Endothelial cell of umbilical vein (primary cell): ENCODE results near the gene LST1. TPM values are rescaled to one million over a fixed set of nuclear protein-coding genes. Genes with fewer than 3 reads are reported as not detected.
A peak's percentile ranks its signal among the peaks of the same experiment; 100 is the strongest.

Experiments
- BruUV-seq: library from RNA; stranded (reverse); fragments of 400-500 nt; replicated peaks from 2 replicates; lab custom pipeline; 2021; lab: Mats Ljungman, UMichigan
- CTCF ChIA-PET: fragments of 300-600, 350-600 bp; sonication (Branson Sonifier 250); formaldehyde crosslinking; loops from one replicate; lab custom pipeline; 2021; ENCODE audit warnings: antibody characterized with exemption, inconsistent platforms; lab: Charles Lee
- POLR2A ChIA-PET: fragments of 300-600, 350-600 bp; sonication (Branson Sonifier 250); formaldehyde crosslinking; loops from one replicate; lab custom pipeline; 2021; ENCODE audit warnings: antibody characterized with exemption, inconsistent platforms; lab: Charles Lee
- DNase-seq: peaks from one replicate; pipeline ENCODE4 v3.0.0-alpha.2; 2011; ENCODE audit warnings: low read depth, low spot score
- FAIRE-seq: peaks from 2 replicates; lab custom pipeline; 2011; peaks lifted over from hg19 to GRCh38; lab: Jason Lieb, UNC
- H2AFZ ChIP-seq: 2 replicates; pipeline ENCODE4 v1.6.0; 2012; ENCODE audit warnings: low read depth, low read length, control low read depth, inconsistent platforms
- H3K27ac ChIP-seq: 2 replicates; pipeline ENCODE4 v1.5.1; 2011; ENCODE audit warnings: low read depth, mild to moderate bottlenecking, control low read depth, low read length, moderate library complexity; ENCODE audit not compliant: insufficient read depth
- H3K27me3 ChIP-seq, 2 experiments: 2 replicates each; pipeline versions ENCODE4 v1.6.0 to v1.6.1; 2011; ENCODE audit warnings: low read length in 2 of 2, mixed read lengths in 1 of 2; ENCODE audit not compliant: control insufficient read depth in 2 of 2, insufficient read depth in 2 of 2
- H3K36me3 ChIP-seq, 2 experiments: 2 replicates in 1 of 2; 3 replicates in 1 of 2; pipeline ENCODE4 v1.5.1; 2011; ENCODE audit warnings: low read length in 2 of 2, mild to moderate bottlenecking in 1 of 2, moderate library complexity in 1 of 2; ENCODE audit not compliant: control insufficient read depth in 2 of 2, insufficient read depth in 2 of 2; ENCODE audit errors: extremely low read depth in 1 of 2
- H3K4me1 ChIP-seq: 3 replicates; pipeline ENCODE4 v1.5.1; 2011; ENCODE audit warnings: mild to moderate bottlenecking, low read length; ENCODE audit not compliant: control insufficient read depth, insufficient read depth; ENCODE audit errors: extremely low read depth
- H3K4me2 ChIP-seq: 2 replicates; pipeline ENCODE4 v1.6.1; 2011; ENCODE audit warnings: low read length, control low read depth, mixed read lengths; ENCODE audit not compliant: insufficient read depth
- H3K4me3 ChIP-seq, 3 experiments: fragments of 200-600 bp in 1 of 3; sonication (generic), shearing (Covaris generic) in 1 of 3; replicated peaks in 1 of 3; 2 replicates each; pipeline ENCODE4 v1.5.1; 2011 to 2016; ENCODE audit warnings: control low read depth in 3 of 3, low read length in 3 of 3, mild to moderate bottlenecking in 2 of 3, inconsistent platforms in 1 of 3, low read depth in 1 of 3, moderate library complexity in 1 of 3; ENCODE audit not compliant: insufficient read depth in 1 of 3
- H3K79me2 ChIP-seq: 2 replicates; pipeline ENCODE4 v1.6.0; 2012; ENCODE audit warnings: low read length, inconsistent platforms; ENCODE audit not compliant: control insufficient read depth, insufficient read depth
- H3K9ac ChIP-seq: replicated peaks from 2 replicates; pipeline ENCODE3; 2011; ENCODE audit warnings: low read length, control low read depth; ENCODE audit not compliant: insufficient read depth; ENCODE audit errors: extremely low read depth
- H3K9me1 ChIP-seq: replicated peaks from 3 replicates; pipeline ENCODE4 v1.6.0; 2011; ENCODE audit warnings: mild to moderate bottlenecking, low read length; ENCODE audit not compliant: control insufficient read depth, insufficient read depth; ENCODE audit errors: extremely low read depth
- H3K9me3 ChIP-seq: replicated peaks from 2 replicates; pipeline ENCODE4 v1.5.1; 2012; ENCODE audit warnings: low read length, inconsistent platforms; ENCODE audit not compliant: control insufficient read depth, insufficient read depth
- H4K20me1 ChIP-seq: replicated peaks from 2 replicates; pipeline ENCODE3; 2011; ENCODE audit warnings: mild to moderate bottlenecking, low read length; ENCODE audit not compliant: control insufficient read depth, insufficient read depth; ENCODE audit errors: extremely low read depth
- EZH2 ChIP-seq: IDR thresholded peaks from 2 replicates; pipeline ENCODE4 v1.6.1; 2012; ENCODE audit warnings: borderline replicate concordance, low read depth, mild to moderate bottlenecking, moderate library complexity, low read length, inconsistent platforms; ENCODE audit not compliant: severe bottlenecking
- GATA2 ChIP-seq: IDR thresholded peaks from 2 replicates; pipeline ENCODE4 v1.7.0; 2011; ENCODE audit warnings: low read depth, mild to moderate bottlenecking, moderate library complexity, mixed read lengths, low read length; ENCODE audit not compliant: insufficient read length, insufficient read depth
- JUN ChIP-seq: IDR thresholded peaks from 2 replicates; pipeline ENCODE4 v1.6.1; 2011; ENCODE audit warnings: borderline replicate concordance, low read depth; ENCODE audit not compliant: insufficient read length, insufficient read depth
- MYC ChIP-seq: IDR thresholded peaks from one replicate; pipeline ENCODE4 v1.6.1; 2011; ENCODE audit warnings: mild to moderate bottlenecking, low read depth, low read length
- POLR2A ChIP-seq: IDR thresholded peaks from 2 replicates; pipeline ENCODE4 v1.6.1; 2012; ENCODE audit warnings: low read depth, mild to moderate bottlenecking, control low read depth, low read length
- dilution Hi-C: fragments of 300-500 bp; cut with MboI; formaldehyde crosslinking; loops from one replicate; pipeline ENCODE4 v1.15.0; 2019; ENCODE audit warnings: low sequenced_read_pairs; ENCODE audit not compliant: extremely low pct_ligation_motif_present
- intact Hi-C: fragments of 100-400 bp; cut with micrococcal nuclease; formaldehyde crosslinking; loops from one replicate; pipeline ENCODE4 v1.10.0; 2022
- polyA plus RNA-seq, 4 experiments: library from polyadenylated mRNA; depleted of rRNA in 3 of 4; stranded (reverse) in 3 of 4; unstranded in 1 of 4; fragments of >200 nt; gene quantifications; 2 replicates each; pipeline versions ENCODE4 v1.2.1 to v1.2.3, GENCODE V29; 2011 to 2012; ENCODE audit warnings: missing spikeins in 1 of 4
- total RNA-seq: library from RNA; stranded (reverse); gene quantifications from 2 replicates; pipeline ENCODE4 v1.2.3, GENCODE V29; 2021
- TF ChIP-seq, protein P1 (sequence below): IDR thresholded peaks from 2 replicates; pipeline ENCODE4 v1.6.1; 2011; ENCODE audit not compliant: insufficient read depth, insufficient read length
- TF ChIP-seq, protein P2 (sequence below), 2 donors: IDR thresholded peaks; 1 replicate in 1 of 2; 2 replicates in 1 of 2; pipeline ENCODE4 v1.5.1; 2011; ENCODE audit warnings: low read length in 2 of 2, mild to moderate bottlenecking in 2 of 2, moderate library complexity in 2 of 2, control low read depth in 1 of 2, inconsistent platforms in 1 of 2, low read depth in 1 of 2; ENCODE audit not compliant: insufficient read depth in 1 of 2; ENCODE audit errors: extremely low read depth in 1 of 2

LST1 gene
- total and polyA plus RNA-seq, 2 donors (not counting 3 experiments of a cell fraction or from before 2014, with no cell fraction given) = 1.00 to 1.8 TPM

DNA sequence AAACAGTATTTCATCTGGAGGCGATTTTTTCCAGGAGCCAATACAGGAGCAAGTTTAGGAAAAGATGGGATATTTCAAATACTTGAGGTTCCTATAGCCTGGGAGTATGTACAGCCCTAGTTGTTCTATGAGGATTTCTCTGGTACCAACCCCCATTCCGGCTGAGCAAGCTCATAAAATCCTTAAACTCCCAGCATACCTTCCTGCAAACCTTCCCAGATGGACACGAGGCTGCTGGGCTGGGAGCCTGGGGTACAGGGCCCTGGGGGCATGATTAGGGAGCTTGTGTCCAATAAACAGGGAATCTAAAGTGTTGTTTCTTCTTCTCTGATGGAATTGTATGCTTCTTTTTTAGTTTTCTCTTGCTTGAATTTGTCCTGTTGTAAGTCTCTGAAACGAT is 35.9 kb downstream of the LST1 start:
- Histone ChIP-seq H3K27ac (peak overlapping the region; percentile 84), H3K4me2 (peak overlapping the region; percentile 92), H3K4me1 (peaks cover 13% of the 10 kb centered on the region), H2AFZ (no peak overlapping the region), H3K9me3 (no peaks in the 10 kb centered on the region), H3K9ac (peak overlapping the region; percentile 99), H4K20me1 (no peaks in the 10 kb centered on the region), H3K4me3 (peak overlapping the region; percentile 65 to 99 (median 95)), H3K79me2 (peaks cover 59% of the 10 kb centered on the region), H3K36me3 (peaks cover 23 to 33% of the 10 kb centered on the region in 2 experiments), H3K27me3 (no peaks in the 10 kb centered on the region), H3K9me1 (no peaks in the 10 kb centered on the region)
- FAIRE-seq (peak; percentile 8), DNase-seq (no peak)
- no TSS peak for BruUV-seq
- TF ChIP-seq, protein P1, sequence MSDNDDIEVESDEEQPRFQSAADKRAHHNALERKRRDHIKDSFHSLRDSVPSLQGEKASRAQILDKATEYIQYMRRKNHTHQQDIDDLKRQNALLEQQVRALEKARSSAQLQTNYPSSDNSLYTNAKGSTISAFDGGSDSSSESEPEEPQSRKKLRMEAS = no peak
- TF ChIP-seq, protein P2, sequence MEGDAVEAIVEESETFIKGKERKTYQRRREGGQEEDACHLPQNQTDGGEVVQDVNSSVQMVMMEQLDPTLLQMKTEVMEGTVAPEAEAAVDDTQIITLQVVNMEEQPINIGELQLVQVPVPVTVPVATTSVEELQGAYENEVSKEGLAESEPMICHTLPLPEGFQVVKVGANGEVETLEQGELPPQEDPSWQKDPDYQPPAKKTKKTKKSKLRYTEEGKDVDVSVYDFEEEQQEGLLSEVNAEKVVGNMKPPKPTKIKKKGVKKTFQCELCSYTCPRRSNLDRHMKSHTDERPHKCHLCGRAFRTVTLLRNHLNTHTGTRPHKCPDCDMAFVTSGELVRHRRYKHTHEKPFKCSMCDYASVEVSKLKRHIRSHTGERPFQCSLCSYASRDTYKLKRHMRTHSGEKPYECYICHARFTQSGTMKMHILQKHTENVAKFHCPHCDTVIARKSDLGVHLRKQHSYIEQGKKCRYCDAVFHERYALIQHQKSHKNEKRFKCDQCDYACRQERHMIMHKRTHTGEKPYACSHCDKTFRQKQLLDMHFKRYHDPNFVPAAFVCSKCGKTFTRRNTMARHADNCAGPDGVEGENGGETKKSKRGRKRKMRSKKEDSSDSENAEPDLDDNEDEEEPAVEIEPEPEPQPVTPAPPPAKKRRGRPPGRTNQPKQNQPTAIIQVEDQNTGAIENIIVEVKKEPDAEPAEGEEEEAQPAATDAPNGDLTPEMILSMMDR (IDR thresholded peaks at IDR 0.05; ENCODE audit: extremely low read depth in 1 of 2, insufficient read depth in 1 of 2, low read depth in 1 of 2, low read length in 2 of 2) = no peak
- TF ChIP-seq POLR2A (no peak), EZH2 (no peak), JUN (no peak), GATA2 (no peak), MYC (no peak)
- intact Hi-C loops = loop anchor here (1.0 to 5.0 kb wide), 3 partner anchors 43 to 205 kb away; partner anchors contain the start of gene HSPA1B
- POLR2A ChIA-PET = interaction anchor here (0.8 to 2.2 kb wide), 3 partner anchors 12 to 49 kb away, joined by 3 to 4 read pairs (median 3); no protein-coding TSS in a partner anchor
- dilution Hi-C loops = no loop called here
- CTCF ChIA-PET = interaction anchor here (0.6 to 3.9 kb wide), 6 partner anchors 18 to 81 kb away, joined by 3 to 18 read pairs (median 4); partner anchors contain the start of genes ATP6V1G2 and DDX39B
